ENCODE data around the gene GMNC. TPM values are rescaled to one million over a fixed set of nuclear protein-coding genes. Genes with fewer than 3 reads are reported as not detected.

The GMNC gene
- total and polyA plus RNA-seq, 10 of the 15 experiments (the other 5 are each of a cell fraction or from before 2014, with no cell fraction given), result not detected

- Histone ChIP-seq H2AFZ (ENCODE audit: control insufficient read depth, low read depth, low read length) (no peak overlapping the region), H3K27me3 (replicated peaks in 1 of 2; ENCODE audit: control insufficient read depth in 2 of 2, insufficient read depth in 2 of 2, low read length in 1 of 2) (no peaks in the 10 kb centered on the region), H3K9ac (ENCODE audit: control insufficient read depth, insufficient read depth, low read length) (no peak overlapping the region), H4K20me1 (ENCODE audit: control insufficient read depth, insufficient read depth) (no peaks in the 10 kb centered on the region), H3K4me1 (ENCODE audit: control insufficient read depth, insufficient read depth, low read length) (no peaks in the 10 kb centered on the region), H3K9me3 (replicated peaks; ENCODE audit: control insufficient read depth, insufficient read depth, low read length) (no peaks in the 10 kb centered on the region), H3K4me2 (ENCODE audit: control insufficient read depth, insufficient read depth) (no peak overlapping the region), H3K27ac (ENCODE audit: control insufficient read depth, insufficient read depth) (no peak overlapping the region), H3K79me2 (ENCODE audit: control insufficient read depth, insufficient read depth, low read length) (no peaks in the 10 kb centered on the region), H3K4me3 (no peak overlapping the region), H3K36me3 (ENCODE audit: control insufficient read depth in 2 of 2, insufficient read depth in 2 of 2, low read length in 1 of 2) (no peaks in the 10 kb centered on the region)
- ChIA-PET SMC1A (ENCODE audit: uncharacterized antibody, unreplicated experiment) (no interaction called here), POLR2A (no interaction called here), CTCF (interaction anchor here (0.7 kb wide), 1 partner anchor 13 kb away, joined by 3 read pairs; no protein-coding TSS in a partner anchor), RAD21 (ENCODE audit: unreplicated experiment) (no interaction called here)
- intact Hi-C loops (cut with micrococcal nuclease; ENCODE audit: unreplicated experiment) (no loop called here), in situ Hi-C loops (cut with MboI) (no loop called here)
- no TSS peak for BruUV-seq (replicated peaks)
- no peak for TF ChIP-seq HDAC2 (IDR thresholded peaks at IDR 0.05)
- no peak for DNase-seq (ENCODE audit: low read depth, low spot score)
- no peak for FAIRE-seq
- 16% methylated on average over 4 of the region's 4 CpGs for WGBS (ENCODE audit: insufficient coverage, insufficient replicate concordance, low lambda C conversion rate, missing lambda C conversion rate)
- no peak for ATAC-seq
Measured at GRCh38 chr3:190825386-190826016, 37.0 kb downstream of the GMNC start.

DNA sequence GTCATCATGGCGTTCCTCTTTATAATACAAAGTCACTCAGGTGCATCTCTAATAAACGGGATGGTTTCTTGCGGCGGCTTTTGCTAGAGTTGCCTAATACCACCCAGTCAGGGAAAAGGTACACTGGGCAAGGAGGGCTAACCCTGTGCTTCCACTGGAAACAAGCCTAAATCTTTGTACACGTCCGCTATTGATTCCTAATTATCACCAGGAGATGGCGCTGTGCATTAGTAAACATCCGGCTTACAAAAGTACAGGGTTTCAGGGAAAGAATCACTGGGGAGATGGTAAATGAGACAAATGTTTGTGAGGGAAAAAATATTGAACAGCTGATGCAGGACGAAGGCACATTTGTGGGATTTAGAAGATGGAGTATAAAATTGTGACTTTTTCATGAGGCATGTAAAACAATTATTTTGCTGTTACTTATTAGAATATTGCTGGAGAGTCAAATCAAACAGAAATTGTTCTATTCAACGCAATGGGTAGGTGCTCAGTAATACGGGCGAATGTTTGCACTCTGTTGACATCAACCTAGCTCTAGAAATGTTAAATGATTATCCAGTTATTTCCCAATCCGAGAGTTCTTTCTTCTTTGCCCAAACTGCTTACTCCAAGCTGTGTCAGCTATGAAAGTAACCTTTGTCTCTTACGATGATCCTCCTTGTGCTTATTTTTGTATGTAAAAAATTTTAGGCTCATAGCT lies 50.6 kb downstream of the GMNC start:
- H3K4me1 ChIP-seq (ENCODE audit: control insufficient read depth, insufficient read depth, low read length), result no peaks in the 10 kb centered on the region
- H3K27ac ChIP-seq (ENCODE audit: control insufficient read depth, insufficient read depth), result no peak overlapping the region
- SMC1A ChIA-PET (ENCODE audit: uncharacterized antibody, unreplicated experiment), result interaction anchor here (1.0 to 1.6 kb wide), 4 partner anchors 72 to 1632 kb away, joined by 3 to 5 read pairs (median 4); no protein-coding TSS in a partner anchor
- no TSS peak for BruUV-seq (replicated peaks)
- 16% methylated on average over 14 of the region's 14 CpGs for WGBS (ENCODE audit: insufficient coverage, insufficient replicate concordance, low lambda C conversion rate, missing lambda C conversion rate)
- H3K79me2 ChIP-seq (ENCODE audit: control insufficient read depth, insufficient read depth, low read length), result no peaks in the 10 kb centered on the region
- RAD21 ChIA-PET (ENCODE audit: unreplicated experiment), result interaction anchor here (1.0 to 2.7 kb wide), 2 partner anchors 239 to 1633 kb away, joined by 3 to 11 read pairs; no protein-coding TSS in a partner anchor
- TF ChIP-seq RAD21 (IDR thresholded peaks at IDR 0.05; ENCODE audit: insufficient read depth, low read depth, low read length), result peak; percentile 57
- peak; percentile 45; the same call in 1 of the 2 replicates for TF ChIP-seq SMC3 (IDR thresholded peaks at IDR 0.05; ENCODE audit: borderline replicate concordance, low read length)
- no peak for TF ChIP-seq SPI1 (IDR thresholded peaks at IDR 0.05; ENCODE audit: borderline replicate concordance, insufficient read depth, low read depth, low read length)
- peak; percentile 62 to 69 (median 68) for TF ChIP-seq CTCF (IDR thresholded peaks at IDR 0.05 in 2 of 3, conservative IDR thresholded peaks at IDR 0.05 in 1 of 3; ENCODE audit: control insufficient read depth in 2 of 3, extremely low read depth in 1 of 3, insufficient read depth in 1 of 3, low read depth in 3 of 3, low read length in 3 of 3)
- no peak for TF ChIP-seq ZNF24 (IDR thresholded peaks at IDR 0.05)
- TF ChIP-seq MAX (IDR thresholded peaks at IDR 0.05; ENCODE audit: low read depth, low read length), result no peak
- FAIRE-seq, result peak; percentile 86
- CTCF ChIA-PET, result interaction anchor here (0.6 to 6.3 kb wide), 10 partner anchors 14 to 246 kb away, joined by 3 to 65 read pairs (median 4); no protein-coding TSS in a partner anchor
- POLR2A ChIA-PET, result interaction anchor here (0.6 kb wide), 1 partner anchor 80 kb away, joined by 4 read pairs; no protein-coding TSS in a partner anchor
- H3K9ac ChIP-seq (ENCODE audit: control insufficient read depth, insufficient read depth, low read length), result no peak overlapping the region
- intact Hi-C loops (cut with micrococcal nuclease; ENCODE audit: unreplicated experiment), result loop anchor here (1.0 kb wide), 1 partner anchor 239 kb away; no protein-coding TSS in a partner anchor
- H3K4me3 ChIP-seq, result no peak overlapping the region
- H4K20me1 ChIP-seq (ENCODE audit: control insufficient read depth, insufficient read depth), result no peaks in the 10 kb centered on the region
- ATAC-seq, result peak; percentile 88
- no peak overlapping the region for H2AFZ ChIP-seq (ENCODE audit: control insufficient read depth, low read depth, low read length)
- no peak for DNase-seq (ENCODE audit: low read depth, low spot score)
- no peak overlapping the region for H3K4me2 ChIP-seq (ENCODE audit: control insufficient read depth, insufficient read depth)
- H3K9me3 ChIP-seq (replicated peaks; ENCODE audit: control insufficient read depth, insufficient read depth, low read length), result no peaks in the 10 kb centered on the region
- no peaks in the 10 kb centered on the region for H3K36me3 ChIP-seq (ENCODE audit: control insufficient read depth in 2 of 2, insufficient read depth in 2 of 2, low read length in 1 of 2)
- H3K27me3 ChIP-seq (replicated peaks in 1 of 2; ENCODE audit: control insufficient read depth in 2 of 2, insufficient read depth in 2 of 2, low read length in 1 of 2), result no peaks in the 10 kb centered on the region
- in situ Hi-C loops (cut with MboI), result loop anchor here (5.0 kb wide), 1 partner anchor 240 kb away; no protein-coding TSS in a partner anchor

Data from GM12878 (cell line).